Activated T-cell treated with anti-CD3 and anti-CD28 coated beads for 48 hours (primary cell): ENCODE data around the gene ZBTB7B.

Experiments used
- DNase-seq: peaks from one replicate; pipeline ENCODE4 v3.0.0-alpha.2; 2020; ENCODE audit warnings: low read depth

ZBTB7B gene

DNA sequence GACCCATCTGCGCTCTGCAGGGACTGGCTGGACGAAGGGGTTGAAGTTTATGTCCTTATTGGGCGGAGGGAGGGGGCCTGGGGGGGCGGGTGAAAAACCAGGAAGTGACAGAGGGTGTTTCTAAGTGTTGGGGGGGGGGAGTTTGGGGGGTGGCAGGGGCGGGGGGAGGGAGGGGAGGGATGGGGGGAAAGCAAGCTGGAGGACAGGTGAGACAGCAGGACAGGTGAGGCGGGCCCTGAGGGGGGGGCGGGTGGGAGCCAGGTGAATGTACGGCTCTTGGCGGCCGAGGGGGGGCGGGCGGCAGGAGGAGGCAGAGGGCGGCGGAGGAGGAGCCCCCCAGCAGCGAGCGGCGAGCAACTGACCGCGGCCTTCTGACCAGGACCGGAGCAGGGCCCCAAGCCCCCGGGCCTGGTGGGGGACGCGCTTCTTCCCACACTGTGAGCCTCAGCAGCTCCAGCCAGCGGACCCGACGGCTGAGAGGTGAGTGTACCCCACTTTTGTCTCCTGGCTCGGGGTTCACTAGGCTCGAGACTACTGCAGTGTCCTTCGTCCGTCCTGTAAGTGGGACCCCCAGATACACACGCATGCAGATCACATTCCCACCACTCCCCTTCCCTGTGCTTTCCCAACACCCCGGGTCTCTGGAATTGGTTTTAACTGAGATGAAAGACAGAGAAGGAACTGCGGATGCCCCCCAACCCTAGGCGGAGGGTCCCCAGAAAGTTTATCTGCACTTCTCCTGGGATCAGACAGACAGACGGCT is at the start of gene ZBTB7B:
Gene ZBTB7B (plus strand): TSS at position 339 of the 763 bp plus-strand sequence. CDS start 11,859 bp downstream, outside the sequence.
- DNase-seq, result no peak

DNA sequence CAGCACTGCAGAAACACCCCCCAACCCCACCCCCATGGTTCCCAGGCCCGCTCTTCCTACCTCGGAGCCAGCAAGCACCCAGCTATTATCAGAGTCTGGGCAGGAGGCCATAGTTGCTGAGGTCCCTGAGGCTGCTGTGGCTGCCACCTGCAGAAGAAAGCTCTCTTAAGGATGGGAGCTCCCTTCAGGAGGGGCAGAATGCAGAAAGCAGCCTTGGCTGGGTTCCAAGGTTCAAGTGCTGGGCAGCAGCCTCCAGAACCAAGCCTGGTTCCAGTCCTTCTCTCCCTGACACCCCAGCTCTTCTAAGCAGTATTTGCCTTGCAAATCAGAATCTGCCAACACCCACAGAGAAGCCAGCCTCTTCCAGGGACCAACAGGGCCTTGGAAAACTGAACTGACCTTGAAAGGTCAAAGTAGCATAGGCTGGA is 49.0 kb upstream of the ZBTB7B start:
- DNase-seq, result no peak

DNA sequence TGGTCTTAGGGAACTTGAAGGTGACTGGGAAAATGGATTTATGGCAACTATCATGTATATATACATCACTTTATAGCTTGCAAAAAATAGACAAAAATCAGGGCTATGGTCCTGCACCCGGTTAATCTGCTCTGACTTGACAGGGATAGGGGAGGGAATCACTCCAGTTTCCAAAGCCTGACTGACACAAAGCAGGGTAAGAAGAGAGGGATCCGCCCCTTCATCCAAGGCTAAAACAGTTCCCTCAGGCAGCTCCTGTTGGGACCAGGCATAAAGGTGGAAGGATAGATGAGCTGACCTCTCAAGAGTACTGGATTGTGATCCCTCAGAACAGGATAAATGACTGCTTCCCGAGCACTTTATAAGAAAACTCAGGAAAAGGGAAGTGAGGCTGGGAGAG is 48.1 kb upstream of the ZBTB7B start:
- no peak for DNase-seq

DNA sequence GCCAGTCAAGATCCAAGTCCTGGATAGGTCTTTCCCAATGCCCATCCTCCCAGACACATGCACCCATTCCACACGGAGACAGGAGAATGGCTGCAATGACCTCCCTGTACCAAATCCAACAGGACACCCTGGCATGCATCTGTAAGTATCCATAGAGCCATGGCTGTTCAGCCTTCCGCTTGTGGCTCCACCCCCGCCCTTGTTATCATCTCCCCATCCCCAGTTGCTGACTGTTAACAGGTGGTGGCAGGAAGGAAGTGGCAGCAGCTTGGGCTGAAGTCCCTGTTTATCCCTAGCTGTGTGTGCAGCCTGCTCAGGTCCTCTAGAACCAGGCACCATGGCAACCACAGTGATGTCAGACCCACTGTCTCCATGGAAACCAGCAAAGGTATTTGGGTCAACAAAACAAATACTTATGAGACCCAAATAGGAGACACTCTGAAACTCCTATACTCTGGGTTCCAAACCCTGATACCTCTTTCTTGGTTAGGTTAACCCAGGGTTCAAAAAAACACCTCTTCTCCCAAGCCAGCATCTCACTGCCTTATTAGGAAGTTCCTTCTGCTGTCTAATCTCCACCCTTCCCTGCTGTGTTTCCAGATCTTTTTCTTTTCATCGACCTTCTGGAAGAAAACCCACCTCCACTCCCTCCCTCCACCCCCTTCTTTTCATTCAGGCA is 47.4 kb upstream of the ZBTB7B start:
- DNase-seq, result peak; percentile 66

DNA sequence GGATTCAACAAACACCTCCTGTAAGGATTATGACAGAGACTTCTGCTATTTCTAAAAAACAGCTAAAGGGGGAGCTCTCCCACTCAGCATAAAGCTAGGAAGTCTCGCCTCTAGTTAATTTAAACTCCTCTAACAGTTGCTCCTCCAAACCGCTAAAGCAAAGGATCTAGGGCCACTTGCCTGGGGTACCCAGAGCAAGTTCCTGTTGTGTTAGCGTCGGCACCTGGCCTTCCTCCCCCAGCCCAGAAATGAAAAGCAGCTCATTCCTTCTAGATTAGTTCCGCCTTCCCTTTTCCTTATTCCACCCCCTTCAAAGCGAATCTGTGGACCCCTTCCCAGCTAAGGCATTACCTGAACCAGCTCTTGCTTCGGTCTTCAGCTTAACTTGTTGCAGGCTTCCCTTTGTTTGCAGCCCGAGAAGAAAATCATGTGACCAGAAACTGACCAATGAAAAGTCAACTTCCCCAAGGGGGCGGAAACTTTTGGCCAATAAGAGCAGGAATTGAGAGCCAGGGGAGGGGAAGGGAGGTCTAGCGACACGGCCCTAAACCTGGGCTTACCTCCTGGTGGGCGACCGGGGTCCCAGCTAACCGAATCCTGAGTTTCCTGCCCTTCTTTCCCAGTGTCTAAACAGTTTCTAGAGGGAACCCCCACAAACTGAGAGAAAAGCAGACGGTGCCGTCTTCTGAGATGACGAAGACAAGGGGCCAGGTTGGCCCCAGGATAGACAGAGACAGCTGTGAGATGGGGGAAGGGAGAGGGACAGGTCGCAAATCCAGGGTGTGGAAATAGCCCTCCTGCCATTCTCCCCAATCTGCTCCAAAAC is 46.7 kb upstream of the ZBTB7B start, which contains the start of gene PBXIP1:
Gene PBXIP1 (minus strand): TSS at position 382 of the 826 bp plus-strand sequence. CDS start 2,378 bp downstream, outside the sequence.
- peak; percentile 69 for DNase-seq

DNA sequence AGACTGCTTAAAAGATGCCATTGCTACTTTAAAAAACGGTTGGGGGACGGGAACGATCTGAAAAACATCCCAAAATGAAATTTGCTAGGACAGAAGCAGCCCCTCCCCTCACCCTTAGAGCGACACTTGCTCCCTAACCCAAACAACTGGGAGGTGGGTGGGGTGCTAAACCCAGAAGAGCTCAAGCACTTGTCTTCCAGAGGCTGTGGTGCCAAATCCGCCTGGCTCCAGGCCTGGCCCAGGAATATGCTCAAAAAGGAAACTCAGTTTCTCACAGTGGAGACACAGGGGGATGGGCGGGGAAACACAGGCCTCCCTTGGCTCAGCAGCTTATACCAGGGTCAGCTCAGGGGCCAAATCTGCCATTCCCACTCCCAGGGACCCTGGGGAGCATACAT is 46.1 kb upstream of the ZBTB7B start:
- DNase-seq, result no peak

DNA sequence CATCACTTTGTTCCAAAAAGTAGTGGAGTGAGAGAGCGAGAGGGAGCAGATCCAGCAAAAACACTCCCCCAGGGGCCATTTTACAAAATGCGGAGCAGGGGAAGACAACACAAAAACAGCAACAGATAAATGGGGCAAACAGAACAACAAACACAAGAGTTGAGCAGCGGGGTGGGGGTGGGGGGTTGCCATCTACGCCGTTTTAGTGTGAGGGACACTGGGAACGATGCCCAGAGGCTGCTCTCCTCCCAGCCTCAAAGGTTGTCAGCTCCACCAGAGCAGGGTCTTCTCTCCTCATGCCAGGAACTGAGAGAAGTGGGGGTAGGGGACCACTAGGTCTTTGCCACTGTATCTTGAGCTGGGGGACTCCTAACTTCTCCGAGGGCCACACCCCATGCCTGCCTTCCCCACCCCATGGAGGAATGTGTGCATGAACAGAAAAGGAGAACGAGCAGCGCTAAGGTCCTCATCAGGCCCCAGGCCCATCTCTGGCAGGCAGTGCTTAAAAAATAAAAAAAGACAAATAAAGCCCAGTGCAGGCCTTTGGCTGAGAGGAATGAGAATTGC is 45.4 kb upstream of the ZBTB7B start:
- no peak for DNase-seq

DNA sequence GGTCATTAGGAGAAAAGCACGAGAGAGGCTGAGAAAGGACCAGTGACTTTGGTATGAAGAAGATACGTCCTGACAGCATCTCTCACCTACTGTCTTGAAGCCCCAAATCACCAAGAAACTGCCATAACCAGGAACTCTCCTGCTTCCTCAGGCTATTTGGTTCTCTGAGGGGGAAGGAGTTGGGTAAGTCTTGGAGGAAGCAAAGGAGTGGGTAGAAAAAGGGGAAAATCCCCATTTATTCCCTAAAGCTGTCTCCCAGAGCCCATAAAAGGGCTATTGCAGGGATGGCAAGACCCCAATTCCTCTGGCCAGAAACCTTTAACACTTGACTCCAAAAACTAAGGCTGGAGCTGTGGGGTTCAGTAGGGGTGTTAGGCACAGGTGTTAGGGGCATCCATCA is 44.6 kb upstream of the ZBTB7B start:
- no peak for DNase-seq

DNA sequence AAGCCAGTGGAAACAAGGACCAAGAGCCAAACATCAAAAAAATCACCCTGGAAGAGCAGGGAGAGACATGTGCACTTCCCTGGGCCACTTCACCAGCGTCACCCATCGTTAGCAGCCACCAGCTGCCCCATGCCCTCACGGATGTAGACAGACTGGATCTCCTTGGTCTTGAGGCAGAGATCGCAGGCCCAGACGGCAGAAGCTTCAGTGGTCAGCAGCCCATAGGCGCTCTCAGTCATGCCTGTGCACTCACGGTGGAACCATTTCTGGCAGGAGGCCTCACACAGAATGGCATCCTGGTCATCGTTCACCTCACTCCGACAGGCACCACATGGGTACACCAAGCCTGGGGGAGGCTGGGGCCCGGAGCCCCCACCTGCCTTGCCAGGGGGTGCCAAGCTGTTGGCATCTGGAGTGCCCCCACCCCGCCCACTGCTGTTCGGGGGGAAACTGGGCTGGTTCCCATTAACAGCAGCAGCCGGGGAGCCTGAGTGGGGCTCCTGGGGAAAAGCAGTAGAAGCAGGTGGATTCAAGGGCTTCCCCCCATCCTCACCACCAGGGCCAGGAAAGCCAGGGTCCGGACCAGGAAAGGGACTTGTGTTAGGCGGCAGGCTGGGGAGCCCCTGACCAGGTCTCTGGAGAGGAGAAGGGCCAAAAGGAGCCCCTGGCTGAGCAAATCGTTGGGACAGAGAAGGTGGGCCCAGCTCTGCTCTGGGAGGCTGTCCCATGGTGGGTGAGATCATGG is 43.7 kb upstream of the ZBTB7B start:
- no peak for DNase-seq

DNA sequence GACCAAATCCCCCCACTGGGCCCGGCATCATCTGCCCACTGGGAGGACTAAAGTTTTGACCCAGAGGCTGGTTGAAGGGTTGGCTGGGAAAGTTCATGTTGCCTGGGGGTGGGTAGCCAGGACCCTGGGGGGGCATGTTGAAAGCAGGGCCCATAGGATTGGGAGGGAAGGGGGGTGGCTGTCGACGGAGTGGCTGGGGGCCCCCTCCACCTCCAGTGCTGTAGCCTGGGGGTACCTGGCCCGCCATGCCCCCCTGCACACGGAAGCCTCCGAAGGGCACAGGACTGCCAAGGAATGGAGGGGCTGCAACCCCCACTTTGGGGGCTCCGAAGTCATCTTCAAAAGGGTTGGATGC is 43.2 kb upstream of the ZBTB7B start:
- DNase-seq, result no peak

DNA sequence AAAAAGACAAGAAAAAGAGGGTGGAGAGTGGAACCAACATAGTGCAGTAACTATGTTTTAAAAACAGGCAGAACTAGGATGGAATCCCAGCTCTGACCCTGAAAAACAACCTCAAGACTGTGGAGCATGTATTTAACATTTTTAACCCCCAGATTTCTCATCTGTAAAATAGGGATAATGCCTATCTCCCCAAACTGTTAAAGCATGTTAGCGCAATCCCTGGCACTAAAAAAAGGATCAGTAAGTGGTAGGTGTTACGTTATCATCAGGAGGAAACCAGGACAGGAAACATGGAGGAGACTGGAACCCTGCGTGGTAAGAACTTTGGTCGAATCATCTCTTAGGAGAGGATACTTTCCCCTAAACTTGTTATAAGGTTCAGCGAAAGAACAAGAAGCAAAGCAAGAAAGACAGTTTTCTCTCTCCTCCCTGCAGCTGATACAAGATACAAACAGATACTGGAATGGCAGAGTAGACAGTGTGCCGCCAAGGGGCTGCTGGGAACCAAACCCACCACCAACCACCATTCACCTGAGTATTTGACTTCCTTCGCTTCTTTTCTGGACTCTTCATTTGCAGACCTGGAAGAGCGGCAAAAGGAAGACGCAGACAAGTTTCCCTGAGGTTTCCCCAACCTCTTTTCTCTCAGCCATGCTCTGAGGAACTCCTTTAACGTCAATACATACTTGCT is 42.0 kb upstream of the ZBTB7B start:
- DNase-seq, result no peak

DNA sequence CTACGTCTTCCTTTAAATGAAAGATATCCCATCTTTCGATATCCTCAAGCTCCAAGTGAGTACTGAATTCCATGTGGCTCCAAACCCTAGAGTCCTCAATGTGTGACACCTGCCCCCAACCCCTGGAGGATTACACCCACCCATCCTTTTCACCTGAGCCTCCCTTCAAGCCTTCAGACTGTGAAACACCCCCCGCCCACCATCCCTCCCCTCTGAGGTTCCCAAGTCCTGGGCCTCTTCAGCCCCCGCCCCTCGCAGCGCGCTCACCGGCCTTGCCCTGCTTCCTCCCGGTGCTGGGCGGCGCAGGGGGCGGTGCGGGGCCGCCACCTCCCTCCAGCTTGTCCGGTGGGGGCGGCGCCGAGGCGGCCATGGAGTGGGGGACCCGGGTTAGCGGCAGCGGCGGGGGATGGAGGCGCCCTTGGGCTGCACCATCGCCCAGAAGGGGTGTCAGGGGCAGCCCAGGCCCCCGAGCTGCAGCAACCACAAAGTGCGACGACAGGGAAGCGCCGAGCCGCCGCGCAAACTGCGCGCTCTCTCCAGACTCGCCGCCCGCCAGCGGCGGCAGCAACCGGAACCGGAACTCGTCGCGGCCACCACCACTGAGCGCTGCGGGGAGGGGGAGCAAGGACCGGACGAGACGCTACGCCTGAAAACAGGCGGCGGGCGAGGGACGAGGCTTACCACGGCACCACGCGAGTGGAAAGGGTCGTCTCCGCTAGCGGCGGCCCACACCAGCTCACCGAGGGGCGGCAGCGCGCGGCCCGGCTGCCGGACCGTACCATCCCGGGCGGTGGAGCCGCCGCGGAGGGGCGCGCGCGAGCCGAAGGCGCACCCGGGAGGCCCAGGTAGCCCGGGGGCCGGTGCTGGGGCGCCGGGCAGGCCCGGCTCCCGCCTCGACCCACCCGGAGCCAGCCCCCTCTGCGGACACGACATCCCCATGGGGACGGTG is 41.1 kb upstream of the ZBTB7B start, which contains the start of gene PYGO2:
Gene PYGO2 (minus strand): TSS at position 576 of the 949 bp plus-strand sequence. CDS start 206 bp downstream, at position 370.
- peak; percentile 83 for DNase-seq

DNA sequence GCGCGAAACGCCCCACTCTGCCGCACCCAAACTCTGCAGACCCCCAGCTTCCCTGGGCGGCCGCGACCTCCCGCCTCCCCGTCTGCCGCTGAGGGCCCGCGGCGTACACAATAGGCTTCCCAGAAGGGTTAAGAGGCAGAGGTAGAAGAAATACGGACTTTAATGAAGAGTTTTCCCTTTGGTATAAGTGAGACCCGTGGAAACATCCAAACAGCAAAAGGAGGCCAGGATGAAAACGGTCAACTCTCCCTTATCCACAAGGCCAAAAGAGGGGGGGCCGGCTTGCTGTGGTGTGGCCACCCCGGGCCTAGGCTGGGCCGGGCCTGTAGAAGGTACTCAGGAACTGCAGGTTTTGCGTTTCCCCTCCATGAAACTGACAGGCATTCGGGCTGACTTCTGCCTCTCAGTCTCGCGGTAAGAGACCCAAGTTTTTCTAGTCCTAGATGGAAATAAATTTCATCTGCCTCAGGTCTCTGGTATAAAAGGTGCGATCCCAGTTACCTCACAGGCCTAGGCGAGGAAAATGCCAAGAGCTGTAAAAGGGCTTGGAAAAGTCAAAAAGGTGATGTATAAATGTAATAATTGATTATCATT is 40.3 kb upstream of the ZBTB7B start:
- DNase-seq, result no peak

DNA sequence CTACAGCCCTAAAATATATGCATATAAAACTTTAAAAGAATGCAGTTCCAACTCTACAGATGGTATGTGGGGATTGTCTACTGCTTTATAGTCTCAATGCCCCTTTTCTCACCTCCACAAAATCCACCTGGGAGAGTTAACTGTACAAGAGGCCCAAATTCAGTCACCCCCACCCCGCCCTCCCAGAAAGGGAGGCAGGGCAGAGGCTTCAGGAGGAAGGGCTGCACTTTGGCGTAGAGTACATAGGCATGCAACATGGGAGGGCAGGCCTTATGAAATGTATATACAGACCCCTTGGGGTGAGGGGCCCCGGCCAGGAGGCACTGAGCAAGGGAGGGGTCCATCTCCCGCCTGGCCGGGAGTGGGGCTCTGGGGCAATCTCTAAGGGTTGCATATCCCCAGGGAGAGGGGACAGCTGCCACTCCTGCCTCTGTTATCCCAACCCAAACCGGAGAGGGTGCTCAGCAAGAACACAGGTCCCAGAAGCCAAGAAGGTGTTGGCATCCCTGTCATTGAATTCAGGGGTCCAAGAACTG is 39.7 kb upstream of the ZBTB7B start:
- DNase-seq, result no peak

DNA sequence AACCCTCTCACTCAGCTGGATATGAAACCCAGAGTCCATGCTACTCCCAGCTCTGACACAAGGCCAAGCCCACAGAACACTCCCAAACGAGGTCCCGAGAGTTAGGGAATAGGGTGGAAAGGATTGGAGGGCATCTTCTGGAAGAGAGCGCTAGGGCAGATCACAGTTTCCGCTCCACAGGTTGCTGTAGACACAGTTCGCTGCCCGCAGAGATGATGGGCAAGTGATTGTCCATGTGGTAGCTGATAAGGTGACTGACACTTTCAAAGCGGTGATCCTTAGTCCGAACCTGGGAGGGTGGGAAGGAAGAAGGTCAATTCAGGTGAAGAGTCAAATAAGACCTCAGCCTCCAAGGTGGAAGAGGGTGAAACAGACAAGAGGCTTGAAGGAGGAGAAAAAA is 39.0 kb upstream of the ZBTB7B start:
- no peak for DNase-seq

DNA sequence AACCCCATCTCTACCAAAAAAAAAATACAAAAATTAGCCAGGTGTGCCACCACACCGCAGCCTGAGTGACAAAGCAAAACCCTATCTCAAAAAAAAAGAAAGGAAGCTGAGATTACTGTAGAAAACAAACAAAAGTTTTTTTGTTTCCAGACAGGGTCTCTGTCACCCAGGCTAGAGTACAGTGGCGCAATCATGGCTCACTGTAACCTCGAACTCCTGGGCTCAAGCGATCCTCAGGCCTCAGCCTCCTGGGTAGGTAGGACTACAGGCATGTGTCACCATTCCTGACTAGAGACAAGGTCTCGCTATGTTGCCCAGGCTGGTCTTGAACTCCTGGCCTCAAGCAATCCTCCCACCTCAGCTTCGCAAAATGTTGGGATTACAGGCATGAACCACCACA is 38.2 kb upstream of the ZBTB7B start:
- no peak for DNase-seq

DNA sequence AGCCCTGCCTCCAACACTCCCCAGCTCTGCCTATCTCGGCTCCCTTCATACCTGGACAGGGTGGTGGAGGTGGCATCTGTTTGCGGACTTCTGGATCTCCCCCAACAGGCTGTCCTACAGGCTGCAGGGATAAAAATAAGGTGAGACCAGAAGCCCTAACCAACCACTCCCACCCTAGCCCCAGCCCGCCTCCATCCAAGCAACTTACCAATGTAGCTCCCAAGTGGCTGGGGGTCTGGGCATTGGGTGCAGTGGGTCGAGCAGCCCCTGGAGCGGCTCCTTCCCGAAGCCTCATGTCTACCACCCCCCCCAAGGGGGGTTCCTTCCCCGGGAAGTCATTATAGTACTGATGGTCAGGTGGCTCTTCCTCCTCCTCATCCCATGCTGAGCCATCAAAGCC is 36.5 kb upstream of the ZBTB7B start:
- no peak for DNase-seq

DNA sequence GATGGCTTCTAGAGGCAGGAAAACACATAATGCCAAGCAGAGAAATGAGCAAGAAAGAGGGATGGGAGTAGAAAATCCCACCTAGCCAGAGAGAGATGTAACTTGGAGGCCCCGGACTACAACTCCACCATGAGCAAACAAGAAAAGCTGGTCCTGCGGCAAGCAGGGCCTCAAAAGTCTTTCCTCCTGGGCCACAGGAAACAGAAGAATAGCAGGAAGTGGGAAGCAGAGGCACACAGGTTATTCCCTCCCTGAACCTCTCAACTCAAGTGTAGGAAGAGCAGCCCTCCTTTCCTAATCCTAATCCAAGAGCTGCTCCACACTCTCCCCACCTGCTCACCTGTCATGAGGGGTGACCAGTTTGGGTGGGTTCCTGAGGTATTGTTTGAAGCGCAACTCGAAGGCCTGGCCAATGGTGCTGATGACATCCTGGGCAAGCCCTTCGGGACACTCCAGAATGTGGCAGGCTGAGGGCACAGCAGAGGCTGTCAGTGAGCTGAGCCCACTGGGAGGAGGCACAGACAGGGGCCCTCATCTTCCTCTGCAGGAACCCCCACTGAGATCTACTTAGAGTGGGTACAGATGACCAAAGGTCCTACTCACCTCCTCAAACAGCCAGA is 35.2 kb upstream of the ZBTB7B start:
- DNase-seq, result no peak

DNA sequence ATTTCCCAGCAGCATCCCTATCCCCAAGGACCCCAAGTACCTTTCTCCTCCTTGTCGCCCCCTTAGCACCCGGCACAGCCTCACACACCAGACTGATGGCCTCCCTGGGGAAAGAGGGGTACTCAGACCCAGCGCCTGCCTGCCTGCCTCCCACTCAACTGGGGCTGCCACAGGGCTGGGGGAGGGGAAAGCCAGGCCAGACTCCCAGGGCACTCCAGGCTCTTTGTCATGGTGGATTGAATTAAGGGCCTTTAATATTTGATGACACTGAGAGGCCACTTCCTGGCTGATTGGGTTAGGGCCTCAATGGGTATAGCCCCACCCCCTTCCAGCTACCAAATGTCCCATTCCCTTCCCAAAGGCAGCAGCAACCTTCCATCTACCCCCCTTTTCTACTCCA is 33.9 kb upstream of the ZBTB7B start:
- no peak for DNase-seq
